ENCODE data around the gene PTPRZ1. TPM values are rescaled to one million over a fixed set of nuclear protein-coding genes. Genes with fewer than 3 reads are reported as not detected.

Gene PTPRZ1
- total RNA-seq, 6 experiments from 2014 or later: 0.07 to 0.13 TPM; not detected in 4

DNA sequence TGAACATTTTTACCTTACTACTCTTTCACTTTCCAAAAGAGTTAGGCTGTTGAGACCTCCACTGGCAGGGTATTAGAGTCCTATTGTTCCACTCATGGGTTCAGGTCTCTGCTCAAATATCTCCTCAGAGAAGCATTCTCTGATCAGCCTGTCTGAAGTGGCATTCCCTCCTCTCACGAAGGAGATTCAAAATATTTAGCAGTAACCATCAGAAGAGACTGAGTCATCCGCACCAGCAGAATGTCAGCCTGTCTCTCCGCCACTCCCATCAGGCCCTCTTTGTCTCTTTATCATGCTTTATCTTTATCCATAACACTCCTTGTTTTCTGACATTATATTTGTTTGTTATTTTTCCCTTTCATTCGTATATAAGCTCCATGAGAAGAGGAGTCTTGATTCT lies 192.0 kb downstream of the PTPRZ1 start:
- no peak overlapping the region for H3K27ac Mint-ChIP-seq
- H3K9me3 Mint-ChIP-seq: no peaks in the 10 kb centered on the region

DNA sequence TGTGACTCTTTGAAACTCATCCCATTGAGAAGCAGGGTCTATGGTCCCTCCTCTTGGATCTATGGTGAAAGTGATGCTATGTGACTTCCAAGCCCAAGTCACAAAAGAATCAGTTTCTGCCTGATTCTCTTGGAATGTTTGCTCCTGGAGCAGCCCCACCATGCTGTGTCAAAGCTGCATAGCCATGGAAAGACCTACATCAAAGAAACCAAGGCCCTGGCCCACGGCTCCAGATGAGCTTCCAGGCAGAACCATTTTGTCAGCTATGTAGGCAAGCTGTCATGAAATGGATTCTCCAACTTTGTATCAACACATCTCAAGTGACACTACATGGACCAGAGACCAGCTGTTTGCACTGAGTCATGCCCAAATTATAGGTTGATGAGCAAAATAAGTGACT lies 194.1 kb downstream of the PTPRZ1 start:
- H3K36me3 Mint-ChIP-seq (ENCODE audit: low read depth): no peaks in the 10 kb centered on the region
- H3K4me3 Mint-ChIP-seq: no peak overlapping the region
- no peaks in the 10 kb centered on the region; the same call in 1 of the 2 replicates for H3K27me3 Mint-ChIP-seq (ENCODE audit: insufficient read depth)
- H3K4me1 Mint-ChIP-seq (ENCODE audit: low read depth): no peaks in the 10 kb centered on the region
- H3K9me3 Mint-ChIP-seq: no peaks in the 10 kb centered on the region
- DNase-seq: no peak
- no peak for TF ChIP-seq CTCF (IDR thresholded peaks at IDR 0.05)
- H3K27ac Mint-ChIP-seq: no peak overlapping the region

More for the DNA sequence above, 192.0 kb downstream of the PTPRZ1 start:
- no peaks in the 10 kb centered on the region for H3K36me3 Mint-ChIP-seq (ENCODE audit: low read depth)
- no peaks in the 10 kb centered on the region for H3K4me1 Mint-ChIP-seq (ENCODE audit: low read depth)
- no peak for TF ChIP-seq CTCF (IDR thresholded peaks at IDR 0.05)
- H3K4me3 Mint-ChIP-seq: no peak overlapping the region
- DNase-seq: no peak
- H3K27me3 Mint-ChIP-seq (ENCODE audit: insufficient read depth): no peaks in the 10 kb centered on the region; the same call in 1 of the 2 replicates

DNA sequence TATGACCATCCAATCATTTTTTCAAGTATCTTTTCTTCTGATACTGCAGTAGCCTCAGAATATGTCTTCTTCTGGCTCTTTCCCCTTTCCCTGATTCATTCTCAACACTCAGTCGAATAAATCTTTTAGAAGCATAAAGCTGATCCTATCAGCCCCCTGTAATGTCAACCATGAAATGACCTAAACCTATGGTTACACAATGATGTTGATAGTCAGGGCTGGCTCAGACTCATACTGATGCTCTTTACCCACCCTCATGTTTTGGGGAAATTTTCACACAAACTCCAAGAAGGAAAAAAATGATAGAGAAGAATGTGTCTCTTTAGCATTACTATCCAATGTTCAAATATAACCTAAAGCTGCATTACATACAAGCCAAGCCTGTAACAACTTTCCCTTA lies 195.1 kb downstream of the PTPRZ1 start:
- Mint-ChIP-seq H3K9me3 (no peaks in the 10 kb centered on the region), H3K27me3 (ENCODE audit: insufficient read depth) (no peaks in the 10 kb centered on the region; the same call in 1 of the 2 replicates), H3K4me1 (ENCODE audit: low read depth) (no peaks in the 10 kb centered on the region), H3K36me3 (ENCODE audit: low read depth) (no peaks in the 10 kb centered on the region), H3K4me3 (no peak overlapping the region), H3K27ac (no peak overlapping the region)
- TF ChIP-seq CTCF (IDR thresholded peaks at IDR 0.05): no peak
- DNase-seq: no peak

DNA sequence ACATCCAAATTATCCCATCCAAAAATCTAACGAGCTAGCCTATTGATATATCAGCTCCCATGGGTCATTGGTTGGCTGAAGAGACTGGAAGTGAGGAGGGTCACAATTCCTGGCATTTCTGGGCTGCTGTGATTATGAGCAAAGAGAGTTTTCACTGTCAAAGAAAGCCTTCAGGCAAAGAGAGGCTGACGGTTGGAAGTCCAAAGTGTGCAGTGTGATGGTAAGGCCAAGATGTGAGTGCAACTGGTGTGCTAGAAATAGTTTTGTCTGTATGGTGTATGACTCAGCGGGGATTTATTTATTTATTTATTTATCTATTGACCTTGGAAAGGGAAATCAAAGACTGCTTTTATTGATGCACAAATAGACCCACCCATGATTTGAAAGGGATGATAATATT lies 196.0 kb downstream of the PTPRZ1 start:
- H3K36me3 Mint-ChIP-seq (ENCODE audit: low read depth): no peaks in the 10 kb centered on the region
- no peak overlapping the region for H3K27ac Mint-ChIP-seq
- no peak for DNase-seq
- H3K4me1 Mint-ChIP-seq (ENCODE audit: low read depth): no peaks in the 10 kb centered on the region
- no peak for TF ChIP-seq CTCF (IDR thresholded peaks at IDR 0.05)
- no peaks in the 10 kb centered on the region; the same call in 1 of the 2 replicates for H3K27me3 Mint-ChIP-seq (ENCODE audit: insufficient read depth)
- no peak overlapping the region for H3K4me3 Mint-ChIP-seq
- H3K9me3 Mint-ChIP-seq: no peaks in the 10 kb centered on the region

- no peaks in the 10 kb centered on the region for H3K36me3 Mint-ChIP-seq (ENCODE audit: low read depth)
Measured at GRCh38 chr7:122070062-122070461, 197.1 kb downstream of the PTPRZ1 start.

More at GRCh38 chr7:122070062-122070461, 197.1 kb downstream of the PTPRZ1 start:
- no peak for DNase-seq
- Mint-ChIP-seq H3K4me3 (no peak overlapping the region), H3K9me3 (no peaks in the 10 kb centered on the region), H3K27ac (no peak overlapping the region), H3K4me1 (ENCODE audit: low read depth) (no peaks in the 10 kb centered on the region), H3K27me3 (ENCODE audit: insufficient read depth) (no peaks in the 10 kb centered on the region; the same call in 1 of the 2 replicates)
- no peak for TF ChIP-seq CTCF (IDR thresholded peaks at IDR 0.05)

All from HFFc6 (cell line).